ENCODE results near the gene MYRFL.

The MYRFL gene

DNA sequence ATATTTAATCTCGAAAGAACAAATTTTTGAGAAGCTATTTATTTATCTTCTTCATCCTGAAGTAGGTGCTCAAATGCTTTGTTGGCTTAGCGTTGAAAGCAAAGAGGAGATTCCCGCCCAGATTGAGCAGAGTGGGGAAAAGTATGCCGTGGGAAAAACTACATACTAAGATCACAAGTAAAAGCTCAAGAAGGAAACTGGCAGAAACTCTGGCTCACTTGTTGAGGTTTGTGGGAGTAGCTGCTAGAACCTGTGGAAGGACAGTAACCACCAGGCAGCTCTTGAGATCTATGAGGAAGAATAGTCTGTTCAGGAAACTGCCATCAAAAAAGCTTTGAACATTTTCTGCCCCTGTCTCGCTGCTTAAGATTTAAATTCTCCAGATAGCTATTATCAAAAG lies 3.9 kb downstream of the MYRFL start:
- Histone ChIP-seq H4K20me1 (ENCODE audit: insufficient read depth, low read length, poor library complexity, severe bottlenecking) (no peaks in the 10 kb centered on the region), H3K9me3 (ENCODE audit: insufficient read depth, low read depth, low read length) (no peaks in the 10 kb centered on the region), H3F3A (ENCODE audit: low read depth) (no peaks in the 10 kb centered on the region), H3K9me2 (replicated peaks; ENCODE audit: low read depth, low read length) (no peaks in the 10 kb centered on the region), H3K4me3 (ENCODE audit: low read length, poor library complexity, severe bottlenecking) (no peak overlapping the region), H3K4me1 (ENCODE audit: insufficient read depth, low read length, poor library complexity, severe bottlenecking) (no peaks in the 10 kb centered on the region), H3K27me3 (ENCODE audit: insufficient read depth, low read length, poor library complexity, severe bottlenecking) (no peaks in the 10 kb centered on the region), H3K36me3 (ENCODE audit: insufficient read depth, low read length) (no peaks in the 10 kb centered on the region), H3K4me2 (ENCODE audit: low read depth, low read length, poor library complexity, severe bottlenecking) (no peak overlapping the region), H3K9ac (ENCODE audit: low read depth, low read length, poor library complexity, severe bottlenecking) (no peak overlapping the region), H2AFZ (ENCODE audit: low read length) (no peak overlapping the region), H3K79me2 (ENCODE audit: insufficient read depth, low read length) (no peaks in the 10 kb centered on the region)
- TF ChIP-seq EZH2phosphoT487 (IDR thresholded peaks at IDR 0.05; ENCODE audit: borderline replicate concordance) = no peak
- TF ChIP-seq, protein P1, sequence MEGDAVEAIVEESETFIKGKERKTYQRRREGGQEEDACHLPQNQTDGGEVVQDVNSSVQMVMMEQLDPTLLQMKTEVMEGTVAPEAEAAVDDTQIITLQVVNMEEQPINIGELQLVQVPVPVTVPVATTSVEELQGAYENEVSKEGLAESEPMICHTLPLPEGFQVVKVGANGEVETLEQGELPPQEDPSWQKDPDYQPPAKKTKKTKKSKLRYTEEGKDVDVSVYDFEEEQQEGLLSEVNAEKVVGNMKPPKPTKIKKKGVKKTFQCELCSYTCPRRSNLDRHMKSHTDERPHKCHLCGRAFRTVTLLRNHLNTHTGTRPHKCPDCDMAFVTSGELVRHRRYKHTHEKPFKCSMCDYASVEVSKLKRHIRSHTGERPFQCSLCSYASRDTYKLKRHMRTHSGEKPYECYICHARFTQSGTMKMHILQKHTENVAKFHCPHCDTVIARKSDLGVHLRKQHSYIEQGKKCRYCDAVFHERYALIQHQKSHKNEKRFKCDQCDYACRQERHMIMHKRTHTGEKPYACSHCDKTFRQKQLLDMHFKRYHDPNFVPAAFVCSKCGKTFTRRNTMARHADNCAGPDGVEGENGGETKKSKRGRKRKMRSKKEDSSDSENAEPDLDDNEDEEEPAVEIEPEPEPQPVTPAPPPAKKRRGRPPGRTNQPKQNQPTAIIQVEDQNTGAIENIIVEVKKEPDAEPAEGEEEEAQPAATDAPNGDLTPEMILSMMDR (conservative IDR thresholded peaks at IDR 0.05; ENCODE audit: low read length) = no peak

DNA sequence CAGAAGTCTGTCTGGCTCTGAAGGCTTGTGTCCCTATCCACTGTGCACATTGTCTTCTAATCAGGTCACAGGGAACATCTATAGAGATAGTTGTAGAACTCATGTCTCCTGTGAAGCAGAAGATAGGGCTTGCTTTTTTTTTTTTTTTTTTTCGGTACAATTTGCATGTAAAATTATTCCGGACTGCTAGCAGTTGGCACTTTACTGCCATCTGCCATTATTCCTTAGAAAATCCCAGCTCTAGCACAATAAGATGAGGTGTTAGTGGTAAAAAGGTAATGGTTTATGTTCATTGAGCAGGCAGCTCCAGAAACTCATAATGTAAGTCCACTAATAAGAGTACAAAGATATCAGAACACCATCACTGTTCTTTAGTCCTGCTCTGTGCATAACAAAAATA lies 8.7 kb downstream of the MYRFL start:
- H3F3A ChIP-seq (ENCODE audit: low read depth) = no peaks in the 10 kb centered on the region
- no peak overlapping the region for H2AFZ ChIP-seq (ENCODE audit: low read length)
- no peaks in the 10 kb centered on the region for H3K36me3 ChIP-seq (ENCODE audit: insufficient read depth, low read length)
- H3K9me2 ChIP-seq (replicated peaks; ENCODE audit: low read depth, low read length) = no peaks in the 10 kb centered on the region
- no peak overlapping the region for H3K9ac ChIP-seq (ENCODE audit: low read depth, low read length, poor library complexity, severe bottlenecking)
- no peaks in the 10 kb centered on the region for H3K79me2 ChIP-seq (ENCODE audit: insufficient read depth, low read length)
- no peak overlapping the region for H3K4me3 ChIP-seq (ENCODE audit: low read length, poor library complexity, severe bottlenecking)
- no peaks in the 10 kb centered on the region for H4K20me1 ChIP-seq (ENCODE audit: insufficient read depth, low read length, poor library complexity, severe bottlenecking)
- no peak overlapping the region for H3K4me2 ChIP-seq (ENCODE audit: low read depth, low read length, poor library complexity, severe bottlenecking)
- TF ChIP-seq, protein P1 (conservative IDR thresholded peaks at IDR 0.05; ENCODE audit: low read length) = no peak
- TF ChIP-seq EZH2phosphoT487 (IDR thresholded peaks at IDR 0.05; ENCODE audit: borderline replicate concordance) = no peak
- H3K9me3 ChIP-seq (ENCODE audit: insufficient read depth, low read depth, low read length) = no peaks in the 10 kb centered on the region
- no peaks in the 10 kb centered on the region for H3K27me3 ChIP-seq (ENCODE audit: insufficient read depth, low read length, poor library complexity, severe bottlenecking)
- no peaks in the 10 kb centered on the region for H3K4me1 ChIP-seq (ENCODE audit: insufficient read depth, low read length, poor library complexity, severe bottlenecking)

DNA sequence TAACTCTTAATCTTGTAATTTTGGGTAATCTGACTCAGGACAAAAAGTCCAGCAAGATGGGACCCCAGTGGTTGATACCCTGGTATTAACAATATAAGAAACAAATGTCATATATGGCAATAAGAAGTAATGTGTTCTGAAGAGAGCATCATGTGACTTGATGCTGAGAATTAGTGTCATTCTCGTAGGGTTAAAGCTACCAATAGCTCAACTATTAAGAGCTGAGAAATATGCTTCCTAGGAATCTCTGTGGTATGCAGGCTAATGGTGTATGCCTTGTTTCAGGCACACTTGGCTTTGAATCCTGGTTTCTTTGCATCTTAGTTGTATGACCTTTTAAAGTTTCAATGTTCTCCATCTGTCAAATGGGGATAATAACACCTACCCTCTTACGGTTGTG lies 9.1 kb downstream of the MYRFL start:
- Histone ChIP-seq H4K20me1 (ENCODE audit: insufficient read depth, low read length, poor library complexity, severe bottlenecking) (no peaks in the 10 kb centered on the region), H3K27me3 (ENCODE audit: insufficient read depth, low read length, poor library complexity, severe bottlenecking) (no peaks in the 10 kb centered on the region), H3K9me2 (replicated peaks; ENCODE audit: low read depth, low read length) (no peaks in the 10 kb centered on the region), H3F3A (ENCODE audit: low read depth) (no peaks in the 10 kb centered on the region), H3K4me3 (ENCODE audit: low read length, poor library complexity, severe bottlenecking) (no peak overlapping the region), H3K79me2 (ENCODE audit: insufficient read depth, low read length) (no peaks in the 10 kb centered on the region), H3K9ac (ENCODE audit: low read depth, low read length, poor library complexity, severe bottlenecking) (no peak overlapping the region), H3K9me3 (ENCODE audit: insufficient read depth, low read depth, low read length) (no peaks in the 10 kb centered on the region), H3K36me3 (ENCODE audit: insufficient read depth, low read length) (no peaks in the 10 kb centered on the region), H3K4me2 (ENCODE audit: low read depth, low read length, poor library complexity, severe bottlenecking) (no peak overlapping the region), H2AFZ (ENCODE audit: low read length) (no peak overlapping the region), H3K4me1 (ENCODE audit: insufficient read depth, low read length, poor library complexity, severe bottlenecking) (no peaks in the 10 kb centered on the region)
- TF ChIP-seq, protein P1 (conservative IDR thresholded peaks at IDR 0.05; ENCODE audit: low read length) = no peak
- TF ChIP-seq EZH2phosphoT487 (IDR thresholded peaks at IDR 0.05; ENCODE audit: borderline replicate concordance) = no peak
